WI38 (cell line): Measurements from ENCODE around the gene VEGFA.

Experiments
- H3K4me3 ChIP-seq: 2 replicates; pipeline ENCODE4 v1.5.1; 2011; ENCODE audit warnings: low read depth, mild to moderate bottlenecking, control low read depth, low read length
- TF ChIP-seq, protein P1 (sequence below): IDR thresholded peaks from 2 replicates; pipeline ENCODE4 v1.5.1; 2012; ENCODE audit warnings: low read depth, mild to moderate bottlenecking, control low read depth, low read length

VEGFA gene

DNA sequence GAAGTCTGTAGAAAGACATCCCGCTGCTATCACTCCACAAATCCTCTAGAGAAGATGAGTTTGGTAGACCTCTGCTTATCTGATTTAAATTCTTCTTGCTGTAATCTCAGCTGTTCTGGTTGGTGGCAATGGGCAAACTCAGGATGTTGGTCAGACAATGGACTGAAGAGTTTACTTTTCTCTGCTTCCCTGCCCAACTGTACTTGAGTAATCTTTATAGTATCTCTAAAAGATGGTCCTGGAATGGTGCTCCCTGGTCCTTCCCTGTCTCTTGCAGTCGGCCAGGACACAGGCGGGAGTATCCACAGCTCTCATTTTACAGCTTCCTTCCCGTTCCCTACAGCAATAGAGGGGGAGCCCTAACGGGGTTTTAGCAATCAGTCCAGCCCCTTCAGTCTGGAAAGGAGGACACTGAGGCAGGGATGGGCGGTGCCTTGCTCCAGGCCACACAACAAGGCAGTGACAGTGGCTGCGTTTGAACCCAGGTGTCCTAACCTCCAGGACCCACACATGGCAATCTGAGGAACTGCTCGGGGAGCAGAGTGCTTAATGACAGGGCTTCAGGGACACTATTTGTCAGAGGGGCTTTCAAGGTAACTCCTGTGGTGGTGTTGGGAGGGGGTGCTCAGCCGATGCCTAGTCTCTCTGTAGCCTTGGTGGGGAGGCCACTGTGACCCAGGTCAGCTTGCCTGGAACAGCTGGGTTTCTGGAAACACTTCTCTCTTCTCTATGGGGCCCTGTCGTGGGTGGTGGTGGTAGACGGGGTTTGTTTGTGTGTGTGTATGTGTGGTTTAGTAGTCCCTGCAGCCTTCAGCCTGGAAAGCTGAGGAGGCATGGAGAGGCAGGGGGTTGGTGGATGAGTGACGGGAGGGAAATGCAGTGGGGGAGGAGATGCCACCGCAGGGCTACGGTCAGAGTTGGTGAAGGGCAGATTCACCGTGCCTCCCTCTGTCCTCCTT lies 9.5 kb upstream of the VEGFA start:
- TF ChIP-seq, protein P1, sequence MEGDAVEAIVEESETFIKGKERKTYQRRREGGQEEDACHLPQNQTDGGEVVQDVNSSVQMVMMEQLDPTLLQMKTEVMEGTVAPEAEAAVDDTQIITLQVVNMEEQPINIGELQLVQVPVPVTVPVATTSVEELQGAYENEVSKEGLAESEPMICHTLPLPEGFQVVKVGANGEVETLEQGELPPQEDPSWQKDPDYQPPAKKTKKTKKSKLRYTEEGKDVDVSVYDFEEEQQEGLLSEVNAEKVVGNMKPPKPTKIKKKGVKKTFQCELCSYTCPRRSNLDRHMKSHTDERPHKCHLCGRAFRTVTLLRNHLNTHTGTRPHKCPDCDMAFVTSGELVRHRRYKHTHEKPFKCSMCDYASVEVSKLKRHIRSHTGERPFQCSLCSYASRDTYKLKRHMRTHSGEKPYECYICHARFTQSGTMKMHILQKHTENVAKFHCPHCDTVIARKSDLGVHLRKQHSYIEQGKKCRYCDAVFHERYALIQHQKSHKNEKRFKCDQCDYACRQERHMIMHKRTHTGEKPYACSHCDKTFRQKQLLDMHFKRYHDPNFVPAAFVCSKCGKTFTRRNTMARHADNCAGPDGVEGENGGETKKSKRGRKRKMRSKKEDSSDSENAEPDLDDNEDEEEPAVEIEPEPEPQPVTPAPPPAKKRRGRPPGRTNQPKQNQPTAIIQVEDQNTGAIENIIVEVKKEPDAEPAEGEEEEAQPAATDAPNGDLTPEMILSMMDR, result no peak
- no peak overlapping the region for H3K4me3 ChIP-seq

DNA sequence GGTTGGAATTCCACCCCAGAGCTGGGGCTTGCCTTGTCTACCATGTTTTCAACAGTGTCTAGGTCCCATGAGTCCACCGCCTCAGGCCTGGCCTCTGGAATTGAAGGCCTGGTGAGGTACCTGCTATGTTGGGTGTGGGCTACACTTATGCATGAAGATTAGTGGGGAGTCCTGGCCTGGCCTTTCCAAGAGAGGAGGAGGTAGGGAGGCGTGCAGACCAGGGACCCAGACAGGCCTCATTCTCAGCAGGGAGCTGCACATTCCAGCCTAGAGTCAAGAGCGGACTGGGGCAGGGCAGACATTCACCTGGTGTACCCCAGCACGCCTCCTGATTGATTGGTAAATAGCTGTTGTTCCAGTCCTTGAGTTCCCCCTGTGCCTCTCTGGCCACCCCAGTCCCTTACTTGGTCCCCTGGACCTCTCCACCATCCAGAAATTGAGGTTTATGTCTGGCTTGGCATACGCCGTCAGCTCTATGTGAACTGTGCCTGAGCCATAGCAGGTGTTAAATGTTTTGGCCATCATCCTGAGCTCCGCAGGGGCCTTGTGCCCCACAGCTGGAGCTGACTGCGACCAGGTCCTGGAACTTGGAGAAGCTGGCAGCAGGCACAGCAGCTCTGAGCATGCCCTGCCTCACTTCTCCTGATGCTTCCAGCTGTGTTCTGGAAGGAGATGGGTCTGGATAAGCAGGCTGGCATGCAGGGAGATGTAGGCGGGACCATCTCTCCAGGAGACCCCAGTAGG lies 8.2 kb upstream of the VEGFA start:
- no peak overlapping the region for H3K4me3 ChIP-seq
- TF ChIP-seq, protein P1, result no peak

DNA sequence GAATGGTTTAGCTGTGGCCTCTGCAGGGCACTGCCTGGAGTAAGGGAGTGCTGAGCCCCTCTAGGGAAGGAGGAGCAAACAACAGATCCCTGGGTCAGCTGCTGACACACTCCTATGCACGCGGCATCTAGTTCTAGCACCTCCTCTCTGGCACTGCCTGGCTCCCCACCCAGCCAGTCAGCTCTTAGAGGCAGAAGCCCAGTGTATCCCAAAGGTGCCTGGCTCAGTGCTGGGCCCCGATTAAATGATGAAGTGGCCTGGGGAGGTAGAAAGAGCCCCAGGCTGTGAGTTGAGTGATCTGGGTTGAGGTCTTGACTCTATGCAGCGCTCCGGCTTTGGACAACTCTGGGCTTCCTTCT lies 7.6 kb upstream of the VEGFA start:
- no peak overlapping the region for H3K4me3 ChIP-seq
- TF ChIP-seq, protein P1, result no peak

DNA sequence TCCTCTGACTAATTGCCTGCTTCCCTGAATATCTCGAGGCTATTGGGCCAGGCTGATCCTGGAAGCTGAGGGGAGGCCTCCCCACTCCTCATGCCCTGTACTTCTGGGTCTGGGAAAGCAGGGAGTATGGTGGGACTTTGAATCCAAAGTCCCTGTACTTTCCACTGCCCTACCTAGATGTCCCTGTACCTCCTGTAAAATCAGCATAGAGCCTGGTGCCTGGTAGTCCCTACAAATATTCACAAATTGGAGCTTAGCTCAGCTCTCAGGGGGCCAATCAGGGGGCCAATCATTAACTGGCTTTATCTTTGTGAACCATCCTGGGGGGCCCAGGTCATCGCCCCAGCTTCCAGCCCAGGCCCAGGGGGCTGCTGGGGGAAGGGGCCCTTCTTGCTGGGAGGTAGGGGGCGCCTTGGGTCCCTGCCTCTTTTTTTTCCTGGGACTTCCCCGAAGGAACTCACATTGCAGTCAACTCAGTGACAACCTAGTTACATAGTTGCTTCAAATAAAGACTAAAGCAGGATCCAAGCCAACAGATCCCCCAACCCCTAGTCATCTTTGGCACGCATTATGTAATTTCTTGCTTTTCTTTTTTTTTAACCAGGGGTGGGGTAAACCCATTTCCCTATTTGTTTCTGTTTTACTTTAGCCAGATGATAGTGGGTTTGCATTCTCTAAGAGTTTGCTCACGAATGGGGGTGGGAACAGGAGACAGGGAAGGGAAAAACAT lies 6.9 kb upstream of the VEGFA start:
- H3K4me3 ChIP-seq, result no peak overlapping the region
- TF ChIP-seq, protein P1, result no peak

DNA sequence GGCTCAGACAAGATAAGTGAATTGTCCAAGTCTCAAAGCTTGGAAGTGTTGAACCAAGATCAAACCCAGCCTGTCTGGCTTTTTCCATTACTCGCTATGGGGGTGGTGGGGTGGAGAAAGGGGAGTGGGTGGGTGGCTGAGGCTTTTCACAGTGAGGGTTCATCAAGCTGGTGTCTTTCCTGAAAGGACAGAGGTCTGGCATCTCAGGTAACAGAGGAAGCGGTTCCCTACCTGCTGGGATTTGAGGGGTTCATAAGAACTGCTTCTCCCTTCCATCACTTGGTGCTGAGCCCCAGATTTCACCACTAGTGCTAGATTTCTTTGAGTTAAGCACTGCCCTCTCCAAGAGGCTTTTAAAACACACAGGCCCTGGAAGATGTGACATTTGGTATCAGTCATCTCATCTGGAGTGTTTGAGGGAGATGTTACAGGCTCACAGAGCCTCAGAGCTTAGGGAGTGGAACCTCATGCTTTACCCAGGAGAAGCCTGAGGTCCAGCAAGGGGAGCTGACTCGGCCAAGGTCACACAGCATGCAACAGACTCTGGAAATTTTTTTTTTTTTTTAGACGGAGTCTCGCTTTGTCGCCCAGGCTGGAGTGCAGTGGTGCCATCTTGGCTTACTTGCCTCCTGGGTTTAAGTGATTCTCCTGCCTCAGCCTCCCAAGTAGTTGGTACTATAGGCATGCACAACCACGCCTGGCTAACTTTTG lies 6.0 kb upstream of the VEGFA start:
- no peak overlapping the region for H3K4me3 ChIP-seq
- TF ChIP-seq, protein P1, result no peak

DNA sequence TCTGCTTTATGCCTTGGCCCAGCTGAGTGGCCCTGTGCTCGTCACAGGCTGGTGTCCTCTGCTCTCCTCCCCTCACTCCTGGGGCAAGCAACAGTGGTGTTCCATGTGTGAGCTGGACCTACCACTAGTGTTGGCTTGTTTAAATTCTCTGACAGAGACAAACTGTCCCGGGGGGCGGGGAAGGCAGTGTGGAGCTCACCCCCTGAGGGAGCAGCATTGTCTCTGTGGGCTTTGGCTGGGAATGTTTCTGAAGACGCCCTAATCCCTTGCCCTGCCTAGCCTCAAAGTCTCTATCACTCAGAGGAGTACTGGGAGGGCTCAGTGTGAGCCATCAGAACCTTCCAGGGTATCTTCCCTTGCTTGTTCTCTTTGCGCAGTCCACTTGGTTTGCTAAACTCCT lies 5.2 kb upstream of the VEGFA start:
- no peak overlapping the region for H3K4me3 ChIP-seq
- TF ChIP-seq, protein P1, result no peak
